Mesodermal cell (in vitro differentiated cells): ENCODE results near the gene MACROD2.

Experiments
- H3K27ac ChIP-seq: 2 replicates; pipeline ENCODE4 v1.7.0; 2013; ENCODE audit warnings: mild to moderate bottlenecking, low read depth, low read length, moderate library complexity; ENCODE audit not compliant: severe bottlenecking
- H3K36me3 ChIP-seq: 2 replicates; pipeline ENCODE4 v1.7.1; 2013; ENCODE audit warnings: mild to moderate bottlenecking, low read length, moderate library complexity; ENCODE audit not compliant: control insufficient read depth, insufficient read depth
- H3K4me1 ChIP-seq: one replicate; pipeline ENCODE4 v1.7.1; 2013; ENCODE audit warnings: mild to moderate bottlenecking, low read length; ENCODE audit not compliant: insufficient read depth, control insufficient read depth, poor library complexity, severe bottlenecking
- H3K4me3 ChIP-seq: 2 replicates; pipeline ENCODE4 v1.7.0; 2013; ENCODE audit warnings: low read length, control low read depth, mild to moderate bottlenecking; ENCODE audit not compliant: insufficient read depth, poor library complexity, severe bottlenecking; ENCODE audit errors: extremely low read depth
- H3K9me3 ChIP-seq: 2 replicates; pipeline ENCODE4 v1.7.1; 2013; ENCODE audit warnings: mild to moderate bottlenecking, low read length, moderate library complexity; ENCODE audit not compliant: control insufficient read depth
- WGBS, 2 experiments: methylation state at CpG; one replicate each; pipeline ENCODE4 v1.1.5; 2013; ENCODE audit warnings: missing lambda C conversion rate in 2 of 2; ENCODE audit not compliant: insufficient coverage in 2 of 2; 5-methylcytosine and 5-hydroxymethylcytosine counted together

The MACROD2 gene

DNA sequence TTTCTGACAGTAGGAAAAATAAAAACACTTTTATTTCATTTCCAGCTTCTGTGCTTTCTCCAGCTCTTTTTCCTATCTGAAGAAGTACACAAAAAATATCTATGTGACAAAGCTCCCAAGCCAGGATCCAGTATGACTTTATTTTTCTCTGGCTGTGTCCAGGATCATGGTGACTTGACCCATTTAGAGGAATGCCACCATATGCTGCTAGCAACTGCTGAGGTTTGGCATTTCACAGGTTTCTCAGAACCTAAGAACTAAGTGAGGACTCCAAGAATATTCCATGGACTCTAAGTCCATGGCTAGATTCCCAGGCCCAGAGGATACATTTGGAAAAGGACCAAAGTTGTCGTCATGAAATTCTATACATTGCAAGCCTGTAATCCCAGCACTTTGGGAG is 1218.7 kb downstream of the MACROD2 start:
- no peaks in the 10 kb centered on the region for H3K9me3 ChIP-seq
- WGBS, 2 experiments = 80 to 91% methylated on average over 1 of the region's 1 CpG
- H3K4me3 ChIP-seq = no peak overlapping the region
- H3K4me1 ChIP-seq = no peaks in the 10 kb centered on the region
- H3K36me3 ChIP-seq = no peaks in the 10 kb centered on the region
- H3K27ac ChIP-seq = no peak overlapping the region

GRCh38 chr20:15220009-15220656 is 1224.8 kb downstream of the MACROD2 start:
- H3K4me3 ChIP-seq = no peak overlapping the region
- peak overlapping the region; percentile 87 for H3K27ac ChIP-seq
- WGBS, 2 experiments = 73 to 95% methylated on average over 2 to 5 of the region's 6 CpGs
- no peaks in the 10 kb centered on the region for H3K36me3 ChIP-seq
- peaks cover 34% of the 10 kb centered on the region for H3K4me1 ChIP-seq
- no peaks in the 10 kb centered on the region for H3K9me3 ChIP-seq

GRCh38 chr20:15220778-15221565 is 1225.7 kb downstream of the MACROD2 start:
- H3K4me1 ChIP-seq = peaks cover 34% of the 10 kb centered on the region
- H3K36me3 ChIP-seq = no peaks in the 10 kb centered on the region
- no peak overlapping the region for H3K4me3 ChIP-seq
- H3K9me3 ChIP-seq = no peaks in the 10 kb centered on the region
- 83 to 86% methylated on average over 4 to 6 of the region's 6 CpGs for WGBS, 2 experiments
- H3K27ac ChIP-seq = peak overlapping the region; percentile 87

GRCh38 chr20:15222502-15223330 is 1227.4 kb downstream of the MACROD2 start:
- Histone ChIP-seq H3K4me3 (no peak overlapping the region), H3K9me3 (no peaks in the 10 kb centered on the region), H3K4me1 (peaks cover 34% of the 10 kb centered on the region), H3K36me3 (no peaks in the 10 kb centered on the region), H3K27ac (peak overlapping the region; percentile 4)
- 83 to 100% methylated on average over 1 of the region's 5 CpGs for WGBS, 2 experiments

- Histone ChIP-seq H3K4me1 (peaks cover 34% of the 10 kb centered on the region), H3K4me3 (no peak overlapping the region), H3K27ac (no peak overlapping the region), H3K36me3 (no peaks in the 10 kb centered on the region), H3K9me3 (no peaks in the 10 kb centered on the region)
- 80% methylated on average over 1 of the region's 2 CpGs; no CpG with 5 or more reads in 1 of the 2 experiments for WGBS, 2 experiments
Measured at GRCh38 chr20:15224199-15224598, 1228.9 kb downstream of the MACROD2 start.

DNA sequence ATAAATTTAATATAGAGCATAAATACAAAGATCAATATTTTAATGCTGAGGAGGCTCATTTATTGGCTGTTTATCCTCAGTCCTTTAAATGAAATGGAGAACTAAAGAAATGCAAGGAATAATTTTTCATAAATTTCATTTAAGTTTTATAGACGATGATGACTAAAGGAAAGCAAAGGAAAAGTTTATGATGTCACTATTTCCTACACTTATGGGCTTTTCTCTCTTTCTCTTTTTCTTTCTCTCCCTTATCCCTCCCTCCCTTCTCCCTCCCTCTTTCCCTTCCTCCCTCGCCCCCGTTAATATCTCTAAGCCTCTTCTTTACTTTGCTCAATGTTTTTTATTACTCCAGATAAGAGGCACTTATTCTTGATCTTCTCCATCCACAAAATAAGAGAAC is 1231.8 kb downstream of the MACROD2 start:
- Histone ChIP-seq H3K36me3 (no peaks in the 10 kb centered on the region), H3K9me3 (no peaks in the 10 kb centered on the region), H3K4me3 (no peak overlapping the region), H3K4me1 (peaks cover 11% of the 10 kb centered on the region), H3K27ac (no peak overlapping the region)
- WGBS, 2 experiments = 90% methylated on average over 2 of the region's 3 CpGs; no CpG with 5 or more reads in 1 of the 2 experiments

DNA sequence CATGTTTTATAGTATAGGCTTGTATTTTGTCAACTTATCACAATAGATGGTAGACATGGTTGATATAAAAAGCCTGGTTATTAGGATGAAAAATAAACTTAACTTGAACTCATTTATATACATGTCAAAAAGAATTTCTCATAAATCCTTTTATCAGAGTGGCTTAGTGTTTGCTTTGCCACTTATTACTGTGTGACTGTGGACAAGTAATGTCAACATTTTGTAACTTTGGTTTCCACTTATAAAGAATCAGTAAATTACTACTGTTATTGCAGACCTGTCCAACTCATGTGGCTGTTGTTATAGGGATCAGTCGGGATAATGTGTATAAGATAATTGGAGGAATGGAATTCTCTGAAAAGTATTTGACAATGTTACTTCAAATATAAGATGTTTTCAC is 1236.9 kb downstream of the MACROD2 start:
- Histone ChIP-seq H3K36me3 (no peaks in the 10 kb centered on the region), H3K9me3 (no peaks in the 10 kb centered on the region), H3K4me3 (no peak overlapping the region), H3K4me1 (no peaks in the 10 kb centered on the region), H3K27ac (no peak overlapping the region)
- WGBS, 2 experiments = no CpG with 5 or more reads among the region's 1 CpG

GRCh38 chr20:15235471-15236198 is 1240.3 kb downstream of the MACROD2 start:
- Histone ChIP-seq H3K4me1 (no peaks in the 10 kb centered on the region), H3K36me3 (no peaks in the 10 kb centered on the region), H3K27ac (no peak overlapping the region), H3K9me3 (no peaks in the 10 kb centered on the region), H3K4me3 (no peak overlapping the region)
- 93 to 100% methylated on average over 1 of the region's 2 CpGs for WGBS, 2 experiments

GRCh38 chr20:15236812-15237211 is 1241.5 kb downstream of the MACROD2 start:
- Histone ChIP-seq H3K4me1 (no peaks in the 10 kb centered on the region), H3K4me3 (no peak overlapping the region), H3K9me3 (no peaks in the 10 kb centered on the region), H3K36me3 (no peaks in the 10 kb centered on the region), H3K27ac (no peak overlapping the region)
- WGBS, 2 experiments = 0% methylated on average over 1 of the region's 1 CpG; no CpG with 5 or more reads in 1 of the 2 experiments

GRCh38 chr20:15239542-15240206 is 1244.4 kb downstream of the MACROD2 start:
- WGBS, 2 experiments = 80% methylated on average over 2 of the region's 3 CpGs; no CpG with 5 or more reads in 1 of the 2 experiments
- H3K27ac ChIP-seq = no peak overlapping the region
- no peak overlapping the region for H3K4me3 ChIP-seq
- H3K36me3 ChIP-seq = no peaks in the 10 kb centered on the region
- H3K9me3 ChIP-seq = no peaks in the 10 kb centered on the region
- H3K4me1 ChIP-seq = no peaks in the 10 kb centered on the region
